Colonic mucosa (tissue), 4 donors: ENCODE measurements around the gene TAS2R4. TPM values are rescaled to one million over a fixed set of nuclear protein-coding genes. Genes with fewer than 3 reads are reported as not detected.
"Not testable (repeated sequence)": the region's sequence is repeated elsewhere in the genome, so short reads cannot be mapped to it uniquely, and the experiment has no call there.

Experiments used
- DNase-seq: peaks from one replicate; pipeline ENCODE4 v3.0.0-alpha.2; 2020
- H3K27ac ChIP-seq: fragments of 200-600 bp; one replicate; pipeline ENCODE4 v1.8.0; 2021
- H3K27me3 ChIP-seq: fragments of 200-600 bp; one replicate; pipeline ENCODE4 v1.8.0; 2021
- H3K36me3 ChIP-seq: fragments of 200-600 bp; one replicate; pipeline ENCODE4 v1.8.0; 2021
- H3K4me1 ChIP-seq: fragments of 200-600 bp; one replicate; pipeline ENCODE4 v1.8.0; 2021; ENCODE audit warnings: mild to moderate bottlenecking
- H3K4me3 ChIP-seq: fragments of 200-600 bp; one replicate; pipeline ENCODE4 v1.8.0; 2021
- H3K9ac ChIP-seq, 2 donors: one replicate each; pipeline ENCODE4 v1.7.0; 2013; ENCODE audit warnings: control low read depth in 2 of 2, low read depth in 2 of 2, low read length in 2 of 2
- H3K9me3 ChIP-seq: fragments of 200-600 bp; one replicate; pipeline ENCODE4 v1.8.0; 2021
- CTCF ChIP-seq: fragments of 200-600 bp; IDR thresholded peaks from one replicate; pipeline ENCODE4 v1.8.0; 2022; ENCODE audit warnings: antibody characterized with exemption, mild to moderate bottlenecking
- intact Hi-C: fragments of 100-400 bp; cut with DNase I; formaldehyde crosslinking; loops from one replicate; pipeline ENCODE4 v1.14.1; 2022
- total RNA-seq, 2 donors: library from RNA; stranded (reverse); fragmentation: NEBNext Ultra II Directional in 1 of 2; extraction: Animal tissue kit (Norgen Biotek cat#: 25700) in 1 of 2; gene quantifications; one replicate each; pipeline ENCODE4 v1.2.1, GENCODE V29; 2021
- donor health status: healthy.
- donor health status: DM: no; HTN: no; CAD: no.
- donor health status: DM: no; HTN: no; CAD: no.

The TAS2R4 gene
- total RNA-seq, 2 donors from 2014 or later, result 0.62 to 0.66 TPM

- DNase-seq, result no peak
- intact Hi-C loops, result no loop called here
Observed at GRCh38 chr7:141789917-141790316, 13.4 kb downstream of the TAS2R4 start, which contains the start of gene TAS2R5. Gene TAS2R5 (plus strand): TSS chr7:141790217. CDS start chr7:141790362, 145 bp downstream.

GRCh38 chr7:141792526-141792925 is 16.1 kb downstream of the TAS2R4 start:
- intact Hi-C loops, result no loop called here
- no peaks in the 10 kb centered on the region for H3K27me3 ChIP-seq
- no peaks in the 10 kb centered on the region for H3K4me1 ChIP-seq
- no peaks in the 10 kb centered on the region for H3K36me3 ChIP-seq
- no peak for TF ChIP-seq CTCF
- no peak for DNase-seq
- H3K4me3 ChIP-seq, result no peak overlapping the region
- H3K9me3 ChIP-seq, result no peaks in the 10 kb centered on the region
- no peak overlapping the region for H3K9ac ChIP-seq
- no peak overlapping the region for H3K27ac ChIP-seq

More at GRCh38 chr7:141789917-141790316, 13.4 kb downstream of the TAS2R4 start, which contains the start of gene TAS2R5:
- H3K27me3 ChIP-seq, result no peaks in the 10 kb centered on the region
- TF ChIP-seq CTCF, result no peak
- H3K9me3 ChIP-seq, result no peaks in the 10 kb centered on the region
- no peak within 1 kb of the TSS for H3K4me3 ChIP-seq
- no peaks in the 10 kb centered on the region for H3K36me3 ChIP-seq
- no peaks in the 10 kb centered on the region for H3K4me1 ChIP-seq
- no peak within 1 kb of the TSS for H3K9ac ChIP-seq
- no peak within 1 kb of the TSS for H3K27ac ChIP-seq

GRCh38 chr7:141820067-141820466 is 43.6 kb downstream of the TAS2R4 start:
- DNase-seq, result no peak
- no peak for TF ChIP-seq CTCF
- Histone ChIP-seq H3K27me3 (no peaks in the 10 kb centered on the region), H3K9me3 (no peaks in the 10 kb centered on the region), H3K9ac (no peak overlapping the region), H3K4me3 (no peak overlapping the region), H3K27ac (no peak overlapping the region), H3K4me1 (no peaks in the 10 kb centered on the region), H3K36me3 (no peaks in the 10 kb centered on the region)
- intact Hi-C loops, result no loop called here

- not testable (repeated sequence) for H3K9ac ChIP-seq, DNase-seq, H3K9me3 ChIP-seq
Observed at GRCh38 chr7:141822432-141822831, 46.0 kb downstream of the TAS2R4 start.

More at GRCh38 chr7:141822432-141822831, 46.0 kb downstream of the TAS2R4 start:
- intact Hi-C loops, H3K4me3 ChIP-seq, H3K27ac ChIP-seq, H3K4me1 ChIP-seq, H3K36me3 ChIP-seq, H3K27me3 ChIP-seq: not testable (repeated sequence)

Other genes starting within 250 kb of the TAS2R4 start
- 10 to 100 TPM; 19.6 to 21.1 TPM for gene AGK, start 225.3 kb upstream of the TAS2R4 start, total RNA-seq
- gene DENND11, start 74.5 kb upstream of the TAS2R4 start, total RNA-seq, result 10 to 100 TPM; 32.3 to 38.1 TPM
- gene WEE2, start 68.3 kb upstream of the TAS2R4 start, total RNA-seq, result not detected
- gene SSBP1, start 38.3 kb upstream of the TAS2R4 start, total RNA-seq, result 100 to 1,000 TPM in 1 of 2 donors, 10 to 100 TPM in 1; 76.7 to 130 TPM
- under 1 TPM; 0.58 to 0.94 TPM for gene TAS2R3, start 12.6 kb upstream of the TAS2R4 start, total RNA-seq
- 1 to 10 TPM in 1 of 2 donors, under 1 TPM in 1; 0.98 to 1.2 TPM for gene TAS2R5, start 13.5 kb downstream of the TAS2R4 start, total RNA-seq
- gene PRSS37, start 64.8 kb downstream of the TAS2R4 start, total RNA-seq, result not detected
- gene OR9A4, start 139.7 kb downstream of the TAS2R4 start, total RNA-seq, result not detected
- under 1 TPM in 1 of 2 donors, not detected in 1; 0.27 TPM for gene CLEC5A, start 170.3 kb downstream of the TAS2R4 start, total RNA-seq
- gene TAS2R38, start 197.1 kb downstream of the TAS2R4 start, total RNA-seq, result not detected
- gene MGAM, start 219.2 kb downstream of the TAS2R4 start, total RNA-seq, result 1 to 10 TPM; 1.5 to 3.3 TPM